Lower leg skin (tissue), 3 donors: Measurements from ENCODE around the gene MMGT1.

Source experiments
- POLR2A ChIP-seq, 2 donors: fragments of 450-650 bp; IDR thresholded peaks; one replicate each; pipeline ENCODE4 v1.6.1; 2016 to 2017; ENCODE audit warnings: antibody characterized with exemption in 2 of 2, mild to moderate bottlenecking in 1 of 2, moderate library complexity in 1 of 2
- TF ChIP-seq, protein P1 (sequence below), 3 donors: fragments of 450-650 bp; IDR thresholded peaks; one replicate each; pipeline ENCODE4 v1.5.1; 2016; ENCODE audit warnings: antibody characterized with exemption in 3 of 3, mild to moderate bottlenecking in 3 of 3, moderate library complexity in 2 of 3

- TF ChIP-seq, protein P1, sequence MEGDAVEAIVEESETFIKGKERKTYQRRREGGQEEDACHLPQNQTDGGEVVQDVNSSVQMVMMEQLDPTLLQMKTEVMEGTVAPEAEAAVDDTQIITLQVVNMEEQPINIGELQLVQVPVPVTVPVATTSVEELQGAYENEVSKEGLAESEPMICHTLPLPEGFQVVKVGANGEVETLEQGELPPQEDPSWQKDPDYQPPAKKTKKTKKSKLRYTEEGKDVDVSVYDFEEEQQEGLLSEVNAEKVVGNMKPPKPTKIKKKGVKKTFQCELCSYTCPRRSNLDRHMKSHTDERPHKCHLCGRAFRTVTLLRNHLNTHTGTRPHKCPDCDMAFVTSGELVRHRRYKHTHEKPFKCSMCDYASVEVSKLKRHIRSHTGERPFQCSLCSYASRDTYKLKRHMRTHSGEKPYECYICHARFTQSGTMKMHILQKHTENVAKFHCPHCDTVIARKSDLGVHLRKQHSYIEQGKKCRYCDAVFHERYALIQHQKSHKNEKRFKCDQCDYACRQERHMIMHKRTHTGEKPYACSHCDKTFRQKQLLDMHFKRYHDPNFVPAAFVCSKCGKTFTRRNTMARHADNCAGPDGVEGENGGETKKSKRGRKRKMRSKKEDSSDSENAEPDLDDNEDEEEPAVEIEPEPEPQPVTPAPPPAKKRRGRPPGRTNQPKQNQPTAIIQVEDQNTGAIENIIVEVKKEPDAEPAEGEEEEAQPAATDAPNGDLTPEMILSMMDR (IDR thresholded peaks at IDR 0.05), result no peak
- TF ChIP-seq POLR2A (IDR thresholded peaks at IDR 0.05), result no peak
Measured at GRCh38 chrX:136019226-136019625, 45.4 kb upstream of the MMGT1 start.
